Measurements from ENCODE around the gene HSPA1A.

HSPA1A gene

DNA sequence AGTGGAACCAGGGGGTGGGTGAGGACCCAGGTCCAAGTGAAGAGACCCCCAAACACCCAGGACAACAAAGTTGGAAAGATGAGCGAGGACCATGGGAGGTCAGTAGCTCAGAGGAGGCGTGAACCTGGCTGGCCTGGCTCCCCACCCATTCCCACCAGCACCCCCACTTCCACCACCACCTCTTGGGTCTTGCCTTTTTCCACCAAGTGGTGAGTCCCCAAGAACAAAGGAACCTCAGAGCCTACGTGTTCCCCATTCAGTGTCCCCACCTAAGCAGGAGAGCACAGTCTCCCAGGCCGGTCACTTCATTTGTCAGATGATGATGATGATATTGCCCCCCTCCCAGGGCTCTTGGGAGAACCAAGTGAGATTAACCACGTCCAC is 37.7 kb upstream of the HSPA1A start:
- H3K4me3 ChIP-seq (ENCODE audit: low read depth, low read length) = no peak overlapping the region
- no peak for TF ChIP-seq CTCF (IDR thresholded peaks at IDR 0.05; ENCODE audit: borderline replicate concordance, insufficient read depth, low read depth, low read length)

GRCh38 chr6:31778193-31778592 is 37.1 kb upstream of the HSPA1A start:
- no peak for TF ChIP-seq CTCF (IDR thresholded peaks at IDR 0.05; ENCODE audit: borderline replicate concordance, insufficient read depth, low read depth, low read length)
- no peak overlapping the region for H3K4me3 ChIP-seq (ENCODE audit: low read depth, low read length)

- TF ChIP-seq CTCF (IDR thresholded peaks at IDR 0.05; ENCODE audit: borderline replicate concordance, insufficient read depth, low read depth, low read length) = no peak
- H3K4me3 ChIP-seq (ENCODE audit: low read depth, low read length) = no peak overlapping the region
Measured at GRCh38 chr6:31778999-31779885, 36.1 kb upstream of the HSPA1A start.

DNA sequence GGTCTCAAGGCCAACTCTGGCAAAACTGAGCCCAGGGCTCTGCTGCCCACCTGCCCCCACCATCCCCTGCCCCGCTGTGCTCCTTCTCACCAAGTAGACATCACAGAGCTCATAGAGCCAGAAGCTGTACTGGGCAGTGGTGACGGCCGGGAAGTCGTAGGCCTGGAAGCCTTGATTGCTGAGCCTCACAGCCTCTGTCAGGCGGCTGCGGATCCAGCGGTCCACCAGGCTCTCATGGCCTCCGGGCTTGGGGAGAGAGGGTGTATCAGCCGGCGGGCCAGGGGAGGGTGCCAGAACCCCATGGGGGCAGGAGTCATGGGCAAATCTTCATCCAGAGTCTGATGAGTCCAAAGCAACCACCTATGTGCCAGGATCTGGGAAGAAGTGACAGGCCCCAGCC is 35.4 kb upstream of the HSPA1A start:
- no peak overlapping the region for H3K4me3 ChIP-seq (ENCODE audit: low read depth, low read length)
- no peak for TF ChIP-seq CTCF (IDR thresholded peaks at IDR 0.05; ENCODE audit: borderline replicate concordance, insufficient read depth, low read depth, low read length)

DNA sequence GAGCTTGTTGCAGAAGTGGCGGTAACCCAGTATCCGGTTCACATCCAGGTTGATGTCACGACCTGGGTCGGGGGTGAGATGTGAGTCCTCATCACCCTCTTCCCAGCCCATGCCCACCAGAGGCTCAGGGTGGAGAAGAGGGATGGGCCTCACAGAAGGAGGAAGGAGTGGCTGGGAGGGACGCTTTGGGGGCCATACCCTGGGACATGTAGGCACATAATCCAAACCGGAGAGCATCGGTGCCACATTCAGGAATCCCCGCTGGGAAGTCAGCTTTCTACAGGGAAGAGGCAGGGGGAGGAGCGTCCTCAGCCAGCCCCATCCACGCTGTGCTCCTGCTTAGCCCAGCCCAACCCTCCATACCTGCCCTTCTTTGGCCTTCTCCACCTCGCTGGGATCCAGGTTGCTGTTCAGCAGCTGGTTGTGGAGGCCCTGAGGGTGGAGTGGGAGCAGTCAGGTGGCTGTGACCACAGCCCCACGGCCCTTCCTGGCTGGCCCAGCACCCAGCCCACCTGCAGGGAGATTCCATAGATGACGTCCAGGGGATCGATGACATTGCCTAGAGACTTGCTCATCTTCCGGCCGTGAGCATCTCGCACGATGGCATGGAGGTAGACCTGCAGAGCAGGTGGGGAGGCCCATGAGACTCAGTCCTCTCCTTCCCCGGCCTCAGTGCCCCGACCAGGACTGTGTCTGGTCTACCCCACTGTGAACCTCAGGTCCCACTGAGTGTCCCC is 34.7 kb upstream of the HSPA1A start:
- TF ChIP-seq CTCF (IDR thresholded peaks at IDR 0.05; ENCODE audit: borderline replicate concordance, insufficient read depth, low read depth, low read length) = no peak
- no peak overlapping the region for H3K4me3 ChIP-seq (ENCODE audit: low read depth, low read length)

GRCh38 chr6:31781244-31782125 is 33.9 kb upstream of the HSPA1A start:
- TF ChIP-seq CTCF (IDR thresholded peaks at IDR 0.05; ENCODE audit: borderline replicate concordance, insufficient read depth, low read depth, low read length) = no peak
- H3K4me3 ChIP-seq (ENCODE audit: low read depth, low read length) = no peak overlapping the region
